CD4-positive, CD25-positive, alpha-beta regulatory T cell (primary cell): Measurements from ENCODE around the gene RPH3AL. TPM values are rescaled to one million over a fixed set of nuclear protein-coding genes. Genes with fewer than 3 reads are reported as not detected.

Experiments
- ATAC-seq, 2 donors: fragments of 150-1000 bp; cut with Tn5 transposase; one replicate each; pipeline ENCODE4 v1.10.0; 2021; ENCODE audit warnings: low read depth in 2 of 2, moderate number of reproducible peaks in 2 of 2, moderate library complexity in 1 of 2
- DNase-seq, 3 donors: peaks; one replicate each; pipeline versions ENCODE4 v3.0.0 to v3.0.0-alpha.2; 2012 to 2022; ENCODE audit warnings: mixed read lengths in 1 of 3
- H3K27ac ChIP-seq: one replicate; pipeline ENCODE4 v1.7.0; 2013; ENCODE audit warnings: mild to moderate bottlenecking, low read length; ENCODE audit not compliant: insufficient read depth, poor library complexity, severe bottlenecking
- H3K27me3 ChIP-seq: one replicate; pipeline ENCODE4 v1.7.0; 2013; ENCODE audit warnings: low read length; ENCODE audit not compliant: control insufficient read depth, insufficient read depth
- H3K36me3 ChIP-seq: one replicate; pipeline ENCODE4 v1.7.0; 2013; ENCODE audit warnings: mild to moderate bottlenecking, low read length, moderate library complexity; ENCODE audit not compliant: control insufficient read depth, insufficient read depth
- H3K4me1 ChIP-seq: 2 replicates; pipeline ENCODE4 v1.7.0; 2013; ENCODE audit warnings: mild to moderate bottlenecking, low read length; ENCODE audit not compliant: insufficient read depth, control insufficient read depth, poor library complexity, severe bottlenecking
- H3K4me3 ChIP-seq: one replicate; pipeline ENCODE4 v1.7.0; 2013; ENCODE audit warnings: low read depth, mild to moderate bottlenecking, low read length, moderate library complexity
- H3K9me3 ChIP-seq, 2 experiments: 1 replicate in 1 of 2; 2 replicates in 1 of 2; pipeline ENCODE4 v1.7.0; 2013; ENCODE audit warnings: low read length in 2 of 2, mild to moderate bottlenecking in 1 of 2, moderate library complexity in 1 of 2; ENCODE audit not compliant: control insufficient read depth in 2 of 2
- H3K27ac Mint-ChIP-seq, 3 donors: one replicate each; pipeline ENCODE4 v1.8.0; 2020 to 2022; ENCODE audit warnings: mild to moderate bottlenecking in 3 of 3, mixed read lengths in 3 of 3, moderate library complexity in 2 of 3
- H3K27me3 Mint-ChIP-seq: one replicate; pipeline ENCODE4 v1.8.0; 2022; ENCODE audit warnings: mild to moderate bottlenecking, mixed read lengths
- H3K36me3 Mint-ChIP-seq: one replicate; pipeline ENCODE4 v1.8.0; 2020; ENCODE audit warnings: mixed read lengths
- H3K4me1 Mint-ChIP-seq, 4 donors: one replicate each; pipeline ENCODE4 v1.8.0; 2020 to 2022; ENCODE audit warnings: mixed read lengths in 4 of 4, mild to moderate bottlenecking in 1 of 4
- H3K4me3 Mint-ChIP-seq, 4 donors: one replicate each; pipeline ENCODE4 v1.8.0; 2020 to 2022; ENCODE audit warnings: mild to moderate bottlenecking in 4 of 4, mixed read lengths in 4 of 4, moderate library complexity in 3 of 4
- H3K9me3 Mint-ChIP-seq, 7 donors: one replicate each; pipeline ENCODE4 v1.8.0; 2020 to 2022; ENCODE audit warnings: mixed read lengths in 7 of 7, mild to moderate bottlenecking in 3 of 7, moderate library complexity in 2 of 7
- polyA plus RNA-seq, 4 donors: library from polyadenylated mRNA; unstranded; fragments of 300-500 nt; fragmentation: Illumina TruSeq; gene quantifications; one replicate each; pipeline ENCODE4 v1.2.3, GENCODE V29; 2021
- total RNA-seq: library from RNA; stranded (reverse); gene quantifications from one replicate; pipeline ENCODE4 v1.2.3, GENCODE V29; 2022

The RPH3AL gene, protein sequence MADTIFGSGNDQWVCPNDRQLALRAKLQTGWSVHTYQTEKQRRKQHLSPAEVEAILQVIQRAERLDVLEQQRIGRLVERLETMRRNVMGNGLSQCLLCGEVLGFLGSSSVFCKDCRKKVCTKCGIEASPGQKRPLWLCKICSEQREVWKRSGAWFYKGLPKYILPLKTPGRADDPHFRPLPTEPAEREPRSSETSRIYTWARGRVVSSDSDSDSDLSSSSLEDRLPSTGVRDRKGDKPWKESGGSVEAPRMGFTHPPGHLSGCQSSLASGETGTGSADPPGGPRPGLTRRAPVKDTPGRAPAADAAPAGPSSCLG
- total RNA-seq (5.6 TPM), polyA plus RNA-seq (1 to 10 TPM in 2 of 4 donors, under 1 TPM in 2; 0.65 to 4.8 (median 1.9) TPM)

DNA sequence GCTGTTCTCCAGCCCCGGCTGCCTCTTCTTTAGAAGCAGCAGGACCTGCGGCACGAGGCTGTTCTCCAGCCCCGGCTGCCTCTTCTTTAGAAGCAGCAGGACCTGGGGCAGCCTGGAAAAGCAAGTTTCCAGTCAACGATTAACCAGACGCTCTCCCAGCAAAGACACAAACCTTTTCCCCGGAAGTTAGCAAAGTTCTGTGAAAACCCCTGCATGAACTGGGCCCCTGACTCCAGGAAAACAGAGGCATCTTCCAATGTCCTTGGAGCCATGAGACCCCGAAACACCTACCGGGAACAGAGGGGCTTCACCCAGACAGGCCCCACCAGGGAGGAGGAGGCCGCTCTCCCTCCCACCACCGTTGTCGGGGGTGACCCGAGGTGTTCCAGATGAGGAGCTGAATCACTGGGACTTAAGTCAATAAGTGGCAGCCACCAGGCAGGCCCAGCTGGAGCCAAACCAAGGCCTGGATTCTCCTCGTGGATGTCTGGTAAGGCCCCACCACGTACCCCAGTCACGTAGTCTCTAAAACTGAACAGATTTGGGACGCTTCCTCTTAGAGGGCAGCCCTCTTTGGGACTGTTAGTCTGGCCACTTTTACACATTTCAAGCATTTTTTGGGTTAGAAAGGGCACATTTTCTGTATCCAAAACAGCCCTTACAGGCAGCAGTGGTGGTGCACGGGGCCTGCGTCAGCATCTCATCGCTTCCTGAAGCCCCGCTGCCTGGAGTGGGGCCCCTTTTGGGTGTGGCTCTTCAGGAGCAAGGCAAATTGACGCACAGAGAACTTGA lies at the start of gene RPH3AL:
Gene RPH3AL (minus strand): TSS at position 387 of the 792 bp plus-strand sequence. CDS start 25,264 bp downstream, outside the sequence.
- Histone ChIP-seq H3K27ac (no peak within 1 kb of the TSS), H3K4me3 (no peak within 1 kb of the TSS), H3K9me3 (no peaks in the 10 kb centered on the region), H3K36me3 (no peaks in the 10 kb centered on the region), H3K27me3 (no peaks in the 10 kb centered on the region), H3K4me1 (no peaks in the 10 kb centered on the region)
- no peak within 1 kb of the TSS for H3K4me3 Mint-ChIP-seq
- ATAC-seq: no peak
- H3K27ac Mint-ChIP-seq: peak within 1 kb of the TSS in 2 of 3 donors; percentile 54 to 71
- no peak for DNase-seq
- H3K4me1 Mint-ChIP-seq: peaks cover 0 to 4% (median 0%) of the 10 kb centered on the region in 4 donors
- H3K36me3 Mint-ChIP-seq: no peaks in the 10 kb centered on the region
- peaks cover 0 to 1% (median 0%) of the 10 kb centered on the region in 7 donors for H3K9me3 Mint-ChIP-seq
- H3K27me3 Mint-ChIP-seq: no peaks in the 10 kb centered on the region

DNA sequence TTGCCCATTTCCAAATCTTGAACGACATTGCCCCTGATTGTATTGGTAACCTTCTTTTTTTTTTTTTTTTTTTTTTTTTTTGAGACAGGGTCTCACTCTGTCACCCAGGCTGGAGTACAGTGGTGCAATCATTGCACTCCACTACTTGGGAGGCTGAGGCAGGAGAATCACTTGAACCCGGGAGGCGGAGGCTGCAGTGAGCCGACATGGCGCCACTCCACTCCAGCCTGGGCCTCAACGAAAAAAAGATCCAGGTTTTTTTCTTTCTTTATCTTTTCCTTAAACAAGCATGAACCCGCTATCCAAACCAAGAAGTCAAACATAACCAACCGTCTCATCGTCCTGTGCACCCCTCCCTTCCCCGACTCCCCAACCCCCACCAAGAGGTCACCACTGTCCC lies 47.6 kb upstream of the RPH3AL start:
- DNase-seq (no peak), ATAC-seq (no peak)
- Mint-ChIP-seq H3K4me3 (no peak overlapping the region), H3K27ac (no peak overlapping the region), H3K27me3 (peaks cover 4% of the 10 kb centered on the region), H3K9me3 (peaks cover 0 to 1% (median 0%) of the 10 kb centered on the region in 7 donors), H3K36me3 (peaks cover 35% of the 10 kb centered on the region), H3K4me1 (peaks cover 4 to 15% (median 13%) of the 10 kb centered on the region in 4 donors)
- H3K27ac ChIP-seq: no peak overlapping the region
- H3K36me3 ChIP-seq: peaks cover 38% of the 10 kb centered on the region
- H3K4me3 ChIP-seq: no peak overlapping the region
- no peaks in the 10 kb centered on the region for H3K27me3 ChIP-seq
- H3K9me3 ChIP-seq: no peaks in the 10 kb centered on the region
- no peaks in the 10 kb centered on the region for H3K4me1 ChIP-seq

DNA sequence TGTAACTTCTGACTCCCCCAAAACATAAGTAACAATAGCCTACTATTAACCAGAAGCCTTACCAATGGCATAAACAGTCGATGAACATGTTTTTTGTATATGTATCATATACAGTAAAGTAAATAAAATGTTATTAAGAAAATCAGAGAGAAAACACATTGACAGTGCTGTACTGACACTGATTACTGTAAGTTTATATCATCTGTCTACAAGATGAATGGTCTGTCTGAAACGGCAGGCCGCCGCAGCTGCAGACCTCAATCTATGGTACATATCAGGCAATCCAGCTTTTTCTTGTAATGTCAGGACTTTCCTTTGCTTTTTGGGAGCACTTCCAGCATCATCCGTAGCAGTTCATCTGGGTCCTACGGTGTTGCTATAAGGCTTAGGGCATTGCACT lies 44.2 kb upstream of the RPH3AL start:
- Histone ChIP-seq H3K9me3 (no peaks in the 10 kb centered on the region), H3K36me3 (peaks cover 26% of the 10 kb centered on the region), H3K4me1 (no peaks in the 10 kb centered on the region), H3K27me3 (no peaks in the 10 kb centered on the region), H3K27ac (no peak overlapping the region), H3K4me3 (no peak overlapping the region)
- H3K9me3 Mint-ChIP-seq: peaks cover 0 to 1% (median 0%) of the 10 kb centered on the region in 7 donors
- H3K36me3 Mint-ChIP-seq: peaks cover 21% of the 10 kb centered on the region
- H3K27ac Mint-ChIP-seq: no peak overlapping the region
- H3K4me1 Mint-ChIP-seq: peaks cover 4 to 8% (median 6%) of the 10 kb centered on the region in 4 donors
- no peak for DNase-seq
- no peak for ATAC-seq
- H3K4me3 Mint-ChIP-seq: no peak overlapping the region
- H3K27me3 Mint-ChIP-seq: no peaks in the 10 kb centered on the region

DNA sequence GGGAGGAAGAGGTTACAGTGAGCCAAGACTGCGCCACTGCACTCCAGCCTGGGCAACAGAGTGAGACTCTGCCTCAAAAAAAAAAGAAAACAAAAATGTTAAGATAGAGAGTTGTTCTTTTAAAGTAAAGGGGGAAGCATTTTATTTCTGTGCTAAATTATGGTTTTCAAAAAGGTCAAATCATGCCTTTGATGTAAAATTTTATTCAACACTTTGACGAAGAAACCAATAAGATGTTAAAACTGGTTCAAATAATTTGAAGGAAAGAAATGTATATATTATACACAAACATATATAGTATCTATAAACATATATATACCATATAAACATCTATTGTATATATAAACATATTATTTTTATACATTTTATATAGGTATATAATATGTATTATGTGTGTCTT lies 43.4 kb upstream of the RPH3AL start:
- H3K9me3 ChIP-seq: no peaks in the 10 kb centered on the region
- H3K4me1 ChIP-seq: no peaks in the 10 kb centered on the region
- ATAC-seq (no peak), DNase-seq (no peak)
- H3K4me3 ChIP-seq: no peak overlapping the region
- H3K4me3 Mint-ChIP-seq: no peak overlapping the region
- peaks cover 4 to 8% (median 6%) of the 10 kb centered on the region in 4 donors for H3K4me1 Mint-ChIP-seq
- no peaks in the 10 kb centered on the region for H3K27me3 ChIP-seq
- H3K9me3 Mint-ChIP-seq: peaks cover 0 to 2% (median 0%) of the 10 kb centered on the region in 7 donors
- no peak overlapping the region for H3K27ac ChIP-seq
- no peaks in the 10 kb centered on the region for H3K27me3 Mint-ChIP-seq
- H3K36me3 Mint-ChIP-seq: peaks cover 15% of the 10 kb centered on the region
- peaks cover 18% of the 10 kb centered on the region for H3K36me3 ChIP-seq
- H3K27ac Mint-ChIP-seq: no peak overlapping the region

DNA sequence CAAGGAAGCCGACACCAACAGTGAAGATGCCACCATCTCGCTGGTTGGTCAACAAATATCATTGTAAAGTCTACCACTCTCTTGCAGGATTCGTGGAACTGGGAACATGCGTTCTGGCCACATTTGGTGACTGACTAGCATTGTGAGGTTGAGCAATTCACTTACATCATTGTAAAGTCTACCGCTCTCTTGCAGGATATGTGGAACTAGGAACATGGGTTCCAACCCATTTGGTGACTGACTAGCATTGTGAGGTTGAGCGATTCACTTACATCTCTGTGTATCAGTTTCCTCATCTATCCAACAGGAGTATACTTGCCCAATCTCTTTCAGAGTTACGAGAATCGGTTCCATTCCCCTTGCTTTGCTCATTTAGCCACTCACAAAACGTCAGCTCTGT lies 42.6 kb upstream of the RPH3AL start:
- Mint-ChIP-seq H3K4me1 (peaks cover 4 to 8% (median 6%) of the 10 kb centered on the region in 4 donors), H3K9me3 (peaks cover 0 to 2% (median 0%) of the 10 kb centered on the region in 7 donors), H3K4me3 (no peak overlapping the region), H3K27me3 (no peaks in the 10 kb centered on the region), H3K36me3 (peaks cover 9% of the 10 kb centered on the region), H3K27ac (no peak overlapping the region)
- no peak for ATAC-seq
- DNase-seq: no peak
- H3K4me3 ChIP-seq: no peak overlapping the region
- H3K36me3 ChIP-seq: peaks cover 16% of the 10 kb centered on the region
- no peaks in the 10 kb centered on the region for H3K4me1 ChIP-seq
- no peak overlapping the region for H3K27ac ChIP-seq
- no peaks in the 10 kb centered on the region for H3K9me3 ChIP-seq
- no peaks in the 10 kb centered on the region for H3K27me3 ChIP-seq

DNA sequence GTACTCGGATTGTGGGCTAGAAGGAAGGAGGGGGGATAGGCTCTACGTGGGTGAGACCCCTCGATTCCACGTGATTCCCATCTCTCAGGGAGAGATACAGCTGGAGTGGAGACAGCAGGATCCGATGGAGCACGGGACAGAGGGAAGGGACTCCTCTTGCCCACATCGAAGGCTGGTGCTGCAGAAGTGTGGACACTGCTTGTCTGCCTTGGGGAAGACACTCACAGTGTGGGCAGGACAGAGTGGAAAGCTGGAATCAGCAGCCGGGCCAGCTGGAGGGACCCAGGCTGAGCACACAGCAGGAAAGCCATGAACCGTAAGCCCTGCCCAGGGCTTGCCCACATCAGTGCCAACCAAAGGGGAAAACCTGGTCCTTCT lies 42.1 kb upstream of the RPH3AL start:
- DNase-seq (no peak), ATAC-seq (no peak)
- Histone ChIP-seq H3K36me3 (peaks cover 13% of the 10 kb centered on the region), H3K27me3 (no peaks in the 10 kb centered on the region), H3K4me3 (no peak overlapping the region), H3K4me1 (no peaks in the 10 kb centered on the region), H3K9me3 (no peaks in the 10 kb centered on the region), H3K27ac (no peak overlapping the region)
- Mint-ChIP-seq H3K27me3 (no peaks in the 10 kb centered on the region), H3K9me3 (peaks cover 0 to 2% (median 0%) of the 10 kb centered on the region in 7 donors), H3K4me3 (no peak overlapping the region), H3K36me3 (peaks cover 9% of the 10 kb centered on the region), H3K27ac (peak overlapping the region in 1 of 3 donors; percentile 83), H3K4me1 (peaks cover 4 to 7% (median 4%) of the 10 kb centered on the region in 4 donors)

DNA sequence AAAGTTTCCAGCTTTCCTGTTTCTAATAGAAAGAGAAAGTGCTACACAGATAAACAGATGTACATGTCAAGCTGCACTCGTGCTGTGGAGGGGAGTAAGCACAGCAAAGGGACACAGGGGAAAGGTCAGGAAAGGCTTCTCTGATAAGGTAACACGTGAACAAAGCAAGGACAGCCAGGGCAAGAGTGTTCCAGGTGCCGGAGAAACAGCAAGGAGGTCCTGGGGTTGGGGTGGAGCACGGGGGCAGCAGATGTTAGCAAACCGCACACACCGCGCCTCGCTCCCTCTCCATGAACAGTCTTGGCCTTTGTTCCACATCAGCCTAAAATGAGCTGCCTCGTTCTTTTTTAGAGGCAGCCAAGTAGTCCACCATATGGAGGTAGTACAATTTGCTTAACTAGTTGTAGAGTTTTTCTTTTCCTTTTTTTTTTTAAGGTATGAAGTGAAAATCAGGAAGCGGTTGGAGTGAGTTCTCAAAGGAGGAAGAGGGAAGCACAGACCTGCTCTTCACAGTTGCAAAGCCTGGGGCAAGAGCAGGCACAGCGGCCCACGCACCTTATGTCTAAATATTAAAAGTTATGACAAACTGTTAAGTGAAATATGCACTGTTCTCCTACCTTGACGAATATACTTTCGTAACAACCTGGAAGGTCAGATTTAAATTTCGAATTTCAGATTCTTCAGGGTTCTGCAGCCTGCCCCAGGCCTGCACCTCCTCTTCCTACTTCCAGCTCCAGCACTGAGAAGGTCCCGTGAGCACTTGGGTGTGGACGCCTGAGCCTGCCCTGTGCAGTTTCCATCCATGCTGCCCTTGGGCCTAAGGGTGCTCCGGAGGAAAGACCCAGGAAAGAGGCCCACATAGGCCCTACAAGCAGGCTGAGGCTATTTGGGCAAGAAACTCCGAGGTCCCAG lies 41.5 kb upstream of the RPH3AL start:
- peaks cover 9% of the 10 kb centered on the region for H3K36me3 Mint-ChIP-seq
- no peaks in the 10 kb centered on the region for H3K27me3 ChIP-seq

More for the DNA sequence above, 41.5 kb upstream of the RPH3AL start:
- Mint-ChIP-seq H3K9me3 (peaks cover 0 to 2% (median 0%) of the 10 kb centered on the region in 7 donors), H3K4me3 (peak overlapping the region in 1 of 4 donors; percentile 47), H3K4me1 (peaks cover 4 to 7% (median 4%) of the 10 kb centered on the region in 4 donors), H3K27ac (peak overlapping the region; percentile 53 to 83 (median 65)), H3K27me3 (no peaks in the 10 kb centered on the region)
- no peak for DNase-seq
- no peaks in the 10 kb centered on the region for H3K9me3 ChIP-seq
- H3K4me3 ChIP-seq: no peak overlapping the region
- H3K36me3 ChIP-seq: peaks cover 7% of the 10 kb centered on the region
- ATAC-seq: no peak
- H3K4me1 ChIP-seq: no peaks in the 10 kb centered on the region
- H3K27ac ChIP-seq: no peak overlapping the region
